Liver (tissue), 9 donors: Measurements from ENCODE around the gene DNAH1. TPM values are rescaled to one million over a fixed set of nuclear protein-coding genes. Genes with fewer than 3 reads are reported as not detected.

Experiments
- DNase-seq: peaks from one replicate; pipeline ENCODE4 v3.0.0-alpha.2; 2017; ENCODE audit warnings: low spot score
- H3K27ac ChIP-seq, 2 donors: one replicate each; pipeline ENCODE4 v1.7.0; 2013; ENCODE audit warnings: inconsistent platforms in 2 of 2, low read length in 2 of 2, control low read depth in 1 of 2, low read depth in 1 of 2, mild to moderate bottlenecking in 1 of 2
- H3K27me3 ChIP-seq, 4 donors: one replicate each; pipeline versions ENCODE4 v1.6.1 to v1.7.0; 2013; ENCODE audit warnings: low read length in 3 of 4, inconsistent platforms in 1 of 4, mild to moderate bottlenecking in 1 of 4, moderate library complexity in 1 of 4; ENCODE audit not compliant: control insufficient read depth in 4 of 4, insufficient read depth in 4 of 4
- H3K36me3 ChIP-seq, 4 donors: one replicate each; pipeline versions ENCODE4 v1.6.1 to v1.7.0; 2013; ENCODE audit warnings: low read length in 3 of 4, mild to moderate bottlenecking in 3 of 4, low read depth in 1 of 4, moderate library complexity in 1 of 4; ENCODE audit not compliant: control insufficient read depth in 4 of 4, insufficient read depth in 3 of 4
- H3K4me1 ChIP-seq, 4 donors: one replicate each; pipeline versions ENCODE4 v1.6.1 to v1.7.0; 2013; ENCODE audit warnings: low read length in 3 of 4, mild to moderate bottlenecking in 3 of 4, moderate library complexity in 1 of 4; ENCODE audit not compliant: control insufficient read depth in 4 of 4, insufficient read depth in 4 of 4
- H3K4me3 ChIP-seq, 3 donors: one replicate each; pipeline versions ENCODE4 v1.6.1 to v1.7.0; 2013; ENCODE audit warnings: low read length in 3 of 3, control low read depth in 1 of 3, low read depth in 1 of 3, mild to moderate bottlenecking in 1 of 3
- H3K9ac ChIP-seq, 2 donors: one replicate each; pipeline ENCODE4 v1.7.0; 2013; ENCODE audit warnings: low read length in 2 of 2, mild to moderate bottlenecking in 2 of 2, moderate library complexity in 2 of 2, control low read depth in 1 of 2, low read depth in 1 of 2
- H3K9me3 ChIP-seq, 4 donors: one replicate each; pipeline versions ENCODE4 v1.6.1 to v1.7.0; 2013; ENCODE audit warnings: low read length in 3 of 4; ENCODE audit not compliant: control insufficient read depth in 4 of 4
- ATF3 ChIP-seq: IDR thresholded peaks from 2 replicates; pipeline ENCODE4 v1.6.1; 2016; ENCODE audit warnings: antibody characterized with exemption
- CTCF ChIP-seq: fragments of 150-350 bp; IDR thresholded peaks from 2 replicates; pipeline ENCODE4 v1.5.1; 2017; ENCODE audit warnings: improper control_type of control experiment, low read depth, low read length; ENCODE audit not compliant: missing input control
- EGR1 ChIP-seq, 2 donors: IDR thresholded peaks; 2 replicates each; pipeline ENCODE4 v1.6.1; 2016 to 2018; ENCODE audit warnings: antibody characterized with exemption in 2 of 2, low read depth in 2 of 2
- FOXA1 ChIP-seq: IDR thresholded peaks from 2 replicates; pipeline ENCODE4 v1.6.1; 2016; ENCODE audit warnings: antibody characterized with exemption
- FOXA2 ChIP-seq: IDR thresholded peaks from 2 replicates; pipeline ENCODE4 v1.6.1; 2016; ENCODE audit warnings: antibody characterized with exemption
- GABPA ChIP-seq, 2 donors: IDR thresholded peaks in 1 of 2; conservative IDR thresholded peaks in 1 of 2; 2 replicates each; pipeline ENCODE4 v1.6.1; 2016; ENCODE audit warnings: antibody characterized with exemption in 2 of 2, mild to moderate bottlenecking in 1 of 2, moderate library complexity in 1 of 2
- HNF4A ChIP-seq, 2 donors: conservative IDR thresholded peaks; 2 replicates each; pipeline ENCODE4 v1.6.1; 2016; ENCODE audit warnings: antibody characterized with exemption in 2 of 2, mild to moderate bottlenecking in 2 of 2
- HNF4G ChIP-seq: IDR thresholded peaks from 2 replicates; pipeline ENCODE4 v1.6.1; 2016; ENCODE audit warnings: antibody characterized with exemption
- JUND ChIP-seq, 2 donors: IDR thresholded peaks; 2 replicates each; pipeline ENCODE4 v1.6.1; 2016; ENCODE audit warnings: antibody characterized with exemption in 2 of 2
- MAX ChIP-seq: IDR thresholded peaks from 2 replicates; pipeline ENCODE4 v1.6.1; 2016; ENCODE audit warnings: antibody characterized with exemption
- NR2F2 ChIP-seq: IDR thresholded peaks from 2 replicates; pipeline ENCODE4 v1.6.1; 2016; ENCODE audit warnings: antibody characterized with exemption
- RAD21 ChIP-seq, 2 donors: IDR thresholded peaks; 2 replicates each; pipeline ENCODE4 v1.6.1; 2016; ENCODE audit warnings: antibody characterized with exemption in 2 of 2, mild to moderate bottlenecking in 2 of 2
- REST ChIP-seq: IDR thresholded peaks from 2 replicates; pipeline ENCODE4 v1.6.1; 2016; ENCODE audit warnings: antibody characterized with exemption, mild to moderate bottlenecking
- RXRA ChIP-seq, 2 donors: IDR thresholded peaks; 2 replicates each; pipeline ENCODE4 v1.6.1; 2017 to 2018; ENCODE audit warnings: antibody characterized with exemption in 2 of 2, mild to moderate bottlenecking in 1 of 2
- SP1 ChIP-seq: IDR thresholded peaks from 2 replicates; pipeline ENCODE4 v1.6.1; 2018; ENCODE audit warnings: antibody characterized with exemption, mild to moderate bottlenecking
- WGBS: extraction: QIAGEN DNeasy Blood & Tissue Kit; methylation state at CpG from one replicate; pipeline ENCODE4 v1.1.7; 2013; 5-methylcytosine and 5-hydroxymethylcytosine counted together
- polyA plus RNA-seq, 2 donors: library from polyadenylated mRNA; stranded (reverse) in 1 of 2; unstranded in 1 of 2; fragments of 200-250 nt in 1 of 2; fragments of >200 nt in 1 of 2; fragmentation: Nextera tagmentation in 1 of 2; extraction: Ambion mirVana in 1 of 2; gene quantifications; one replicate each; pipeline versions ENCODE4 v1.2.1 to v1.2.3, GENCODE V29; 2013 to 2015
- total RNA-seq, 2 donors: library from RNA; depleted of rRNA; stranded (reverse); fragments of >200 nt; gene quantifications; one replicate each; pipeline ENCODE4 v1.2.3, GENCODE V29; 2014
- donor health status: healthy.
- donor health status: healthy.
- donor health status: healthy.
- donor health status: healthy.
- donor health status: healthy.

Gene DNAH1
- total and polyA plus RNA-seq, 4 donors = 1.5 to 6.0 (median 2.5) TPM

GRCh38 chr3:52383446-52383845 is 67.3 kb downstream of the DNAH1 start:
- H3K27ac ChIP-seq = no peak overlapping the region
- no peak overlapping the region for H3K4me3 ChIP-seq
- no peak for DNase-seq
- H3K9ac ChIP-seq = no peak overlapping the region
- TF ChIP-seq EGR1 (IDR thresholded peaks at IDR 0.05; ENCODE audit: low read depth in 2 of 2) (no peak), NR2F2 (no peak), HNF4A (conservative IDR thresholded peaks at IDR 0.05) (no peak), RXRA (IDR thresholded peaks at IDR 0.05) (no peak), HNF4G (no peak), SP1 (no peak), MAX (no peak), FOXA2 (no peak), ATF3 (no peak), JUND (IDR thresholded peaks at IDR 0.05) (no peak), FOXA1 (no peak), CTCF (no peak), RAD21 (IDR thresholded peaks at IDR 0.05) (no peak)
- no peaks in the 10 kb centered on the region for H3K9me3 ChIP-seq
- no peaks in the 10 kb centered on the region for H3K27me3 ChIP-seq
- 94% methylated on average over 14 of the region's 14 CpGs for WGBS
- peaks cover 0 to 29% (median 7%) of the 10 kb centered on the region in 4 donors for H3K36me3 ChIP-seq
- H3K4me1 ChIP-seq = no peaks in the 10 kb centered on the region

GRCh38 chr3:52384019-52384761 is 68.1 kb downstream of the DNAH1 start:
- no peaks in the 10 kb centered on the region for H3K27me3 ChIP-seq
- peaks cover 0 to 36% (median 7%) of the 10 kb centered on the region in 4 donors for H3K36me3 ChIP-seq
- H3K4me1 ChIP-seq = no peaks in the 10 kb centered on the region
- TF ChIP-seq CTCF = no peak
- TF ChIP-seq GABPA (IDR thresholded peaks at IDR 0.05 in 1 of 2, conservative IDR thresholded peaks at IDR 0.05 in 1 of 2) = no peak
- no peak for TF ChIP-seq ATF3
- no peak for TF ChIP-seq FOXA2
- no peak for TF ChIP-seq REST
- TF ChIP-seq HNF4G = no peak
- no peak overlapping the region for H3K9ac ChIP-seq
- 83% methylated on average over 9 of the region's 9 CpGs for WGBS
- H3K27ac ChIP-seq = no peak overlapping the region
- DNase-seq = no peak
- no peaks in the 10 kb centered on the region for H3K9me3 ChIP-seq
- H3K4me3 ChIP-seq = no peak overlapping the region
